Osteocyte (in vitro differentiated cells): ENCODE data around the gene CHL1. TPM values are rescaled to one million over a fixed set of nuclear protein-coding genes. Genes with fewer than 3 reads are reported as not detected.

Experiments used
- DNase-seq: peaks from one replicate; pipeline ENCODE4 v3.0.0; 2021; ENCODE audit warnings: mixed read lengths; ENCODE audit not compliant: unreplicated experiment; ENCODE audit errors: extremely low spot score
- H3K27ac Mint-ChIP-seq: one replicate; pipeline ENCODE4 v1.8.0; 2021; ENCODE audit warnings: mild to moderate bottlenecking, mixed read lengths; ENCODE audit not compliant: unreplicated experiment
- H3K27me3 Mint-ChIP-seq: one replicate; pipeline ENCODE4 v1.8.0; 2021; ENCODE audit warnings: mixed read lengths; ENCODE audit not compliant: unreplicated experiment
- H3K36me3 Mint-ChIP-seq: one replicate; pipeline ENCODE4 v1.8.0; 2021; ENCODE audit warnings: mixed read lengths; ENCODE audit not compliant: unreplicated experiment
- H3K4me1 Mint-ChIP-seq: one replicate; pipeline ENCODE4 v1.8.0; 2021; ENCODE audit warnings: mixed read lengths; ENCODE audit not compliant: unreplicated experiment
- H3K4me3 Mint-ChIP-seq: one replicate; pipeline ENCODE4 v1.8.0; 2021; ENCODE audit warnings: mild to moderate bottlenecking, moderate library complexity, mixed read lengths; ENCODE audit not compliant: unreplicated experiment
- H3K9me3 Mint-ChIP-seq: one replicate; pipeline ENCODE4 v1.8.0; 2021; ENCODE audit warnings: mixed read lengths; ENCODE audit not compliant: unreplicated experiment
- total RNA-seq: library from RNA; stranded (reverse); gene quantifications from 2 replicates; pipeline ENCODE4 v1.2.1, GENCODE V29; 2021
- TF ChIP-seq, protein P1 (sequence below): fragments of 200-600 bp; sonication (generic); IDR thresholded peaks from 2 replicates; pipeline ENCODE4 v1.5.0; 2021; ENCODE audit warnings: antibody characterized with exemption, mild to moderate bottlenecking, moderate library complexity

CHL1 gene
- total RNA-seq, 1 donor from 2014 or later: not detected

DNA sequence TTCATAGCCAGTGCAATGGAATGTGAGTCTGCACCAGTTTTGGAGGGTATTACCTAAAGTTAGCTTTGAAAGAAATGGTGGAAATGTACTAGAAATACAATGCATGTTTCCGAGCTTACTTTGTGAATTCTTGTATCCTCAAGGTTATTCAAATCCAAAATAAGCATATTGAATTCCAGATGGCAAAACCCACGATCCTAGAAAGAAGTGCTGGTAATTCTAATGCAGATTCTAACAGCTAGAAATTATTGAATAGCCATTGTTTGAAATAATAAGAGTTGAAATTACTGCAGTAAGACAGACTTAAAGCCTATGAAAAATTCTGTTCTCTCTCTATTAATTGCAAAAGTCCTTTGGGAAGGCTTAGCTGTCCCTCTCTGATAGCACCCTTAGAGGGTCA is 258.4 kb downstream of the CHL1 start:
- Mint-ChIP-seq H3K27ac (no peak overlapping the region), H3K27me3 (no peaks in the 10 kb centered on the region)

DNA sequence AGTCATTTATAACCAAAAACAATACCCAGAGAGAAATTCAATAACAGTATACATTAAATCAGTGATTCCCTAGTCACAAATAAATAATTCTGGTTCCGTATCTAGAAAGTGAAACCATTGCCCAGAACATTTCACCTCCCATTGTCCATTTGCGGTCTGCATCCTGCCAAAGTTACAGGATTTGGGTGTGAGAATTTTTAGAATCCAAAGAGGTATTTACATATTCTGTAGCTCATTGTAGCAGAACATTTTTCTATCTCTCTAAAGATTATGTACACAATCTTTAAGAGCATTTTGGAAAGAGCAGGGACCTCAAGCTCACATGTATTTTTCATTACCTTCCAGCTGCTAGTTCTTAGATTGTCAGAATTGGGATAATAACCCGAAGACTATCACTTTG is 261.6 kb downstream of the CHL1 start:
- Mint-ChIP-seq H3K27me3 (no peaks in the 10 kb centered on the region), H3K36me3 (no peaks in the 10 kb centered on the region), H3K4me1 (no peaks in the 10 kb centered on the region), H3K27ac (no peak overlapping the region), H3K9me3 (peaks cover 3% of the 10 kb centered on the region), H3K4me3 (no peak overlapping the region)
- TF ChIP-seq, protein P1, sequence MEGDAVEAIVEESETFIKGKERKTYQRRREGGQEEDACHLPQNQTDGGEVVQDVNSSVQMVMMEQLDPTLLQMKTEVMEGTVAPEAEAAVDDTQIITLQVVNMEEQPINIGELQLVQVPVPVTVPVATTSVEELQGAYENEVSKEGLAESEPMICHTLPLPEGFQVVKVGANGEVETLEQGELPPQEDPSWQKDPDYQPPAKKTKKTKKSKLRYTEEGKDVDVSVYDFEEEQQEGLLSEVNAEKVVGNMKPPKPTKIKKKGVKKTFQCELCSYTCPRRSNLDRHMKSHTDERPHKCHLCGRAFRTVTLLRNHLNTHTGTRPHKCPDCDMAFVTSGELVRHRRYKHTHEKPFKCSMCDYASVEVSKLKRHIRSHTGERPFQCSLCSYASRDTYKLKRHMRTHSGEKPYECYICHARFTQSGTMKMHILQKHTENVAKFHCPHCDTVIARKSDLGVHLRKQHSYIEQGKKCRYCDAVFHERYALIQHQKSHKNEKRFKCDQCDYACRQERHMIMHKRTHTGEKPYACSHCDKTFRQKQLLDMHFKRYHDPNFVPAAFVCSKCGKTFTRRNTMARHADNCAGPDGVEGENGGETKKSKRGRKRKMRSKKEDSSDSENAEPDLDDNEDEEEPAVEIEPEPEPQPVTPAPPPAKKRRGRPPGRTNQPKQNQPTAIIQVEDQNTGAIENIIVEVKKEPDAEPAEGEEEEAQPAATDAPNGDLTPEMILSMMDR: no peak
- no peak for DNase-seq

More for the DNA sequence above, 258.4 kb downstream of the CHL1 start:
- TF ChIP-seq, protein P1: no peak
- Mint-ChIP-seq H3K4me3 (no peak overlapping the region), H3K9me3 (peaks cover 3% of the 10 kb centered on the region), H3K4me1 (no peaks in the 10 kb centered on the region), H3K36me3 (no peaks in the 10 kb centered on the region)
- no peak for DNase-seq

DNA sequence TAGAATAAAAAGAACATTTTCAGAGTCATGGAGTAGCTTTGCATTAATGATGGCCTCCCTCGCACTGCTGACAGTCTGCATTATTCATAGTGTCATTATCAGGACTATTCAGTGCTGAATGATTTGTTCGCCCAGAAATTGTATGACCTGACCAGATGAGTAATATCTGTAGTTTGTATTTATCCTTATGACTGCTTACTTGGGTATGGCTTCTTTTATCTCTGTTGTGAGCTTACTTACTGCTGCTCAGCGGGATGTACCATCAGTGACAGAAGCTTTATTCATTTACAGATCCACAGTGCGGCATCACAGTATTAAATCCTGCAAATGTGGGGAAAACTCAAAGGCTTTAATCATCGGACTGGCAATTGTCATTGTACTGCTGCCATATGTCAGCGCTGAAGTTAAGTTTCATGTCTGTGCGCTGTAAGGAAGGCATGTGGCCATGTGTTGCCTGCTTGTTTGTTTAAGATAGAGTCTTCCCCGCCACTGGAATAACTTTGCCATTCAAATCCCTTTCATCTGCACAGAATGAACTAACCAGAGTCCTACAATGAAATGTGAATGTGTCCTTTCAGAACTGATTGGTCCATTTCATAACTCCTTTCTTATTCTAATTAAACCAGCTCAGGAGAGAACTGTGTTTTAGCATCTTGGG is 262.2 kb downstream of the CHL1 start:
- no peak overlapping the region for H3K27ac Mint-ChIP-seq

More for the DNA sequence above, 262.2 kb downstream of the CHL1 start:
- Mint-ChIP-seq H3K4me1 (no peaks in the 10 kb centered on the region), H3K4me3 (no peak overlapping the region), H3K36me3 (no peaks in the 10 kb centered on the region), H3K27me3 (no peaks in the 10 kb centered on the region), H3K9me3 (peaks cover 3% of the 10 kb centered on the region)
- DNase-seq: no peak
- TF ChIP-seq, protein P1: no peak
